Fibroblast of skin of back (primary cell): Measurements from ENCODE around the gene HIC1.

Experiments used
- DNase-seq: peaks from one replicate; pipeline ENCODE4 v3.0.0-alpha.2; 2013

The HIC1 gene

GRCh38 chr17:2025622-2026309 lies 29.1 kb upstream of the HIC1 start:
- DNase-seq = peak; percentile 61

GRCh38 chr17:2027528-2028233 lies 27.2 kb upstream of the HIC1 start:
- no peak for DNase-seq

- no peak for DNase-seq
These were observed 26.7 kb upstream of the HIC1 start for GRCh38 chr17:2028234-2028614.

- DNase-seq = no peak
These were observed 26.2 kb upstream of the HIC1 start for GRCh38 chr17:2028737-2029136.

- peak; percentile 93 for DNase-seq
These were observed 24.8 kb upstream of the HIC1 start, which contains the start of gene DPH1 for GRCh38 chr17:2029911-2030778. Gene DPH1, plus strand, starts transcription at chr17:2030153. Its CDS starts 17 bp downstream, at chr17:2030170.

- no peak for DNase-seq
These were observed 24.1 kb upstream of the HIC1 start for GRCh38 chr17:2030779-2031163.

- DNase-seq = no peak
These were observed 21.8 kb upstream of the HIC1 start for GRCh38 chr17:2033153-2033552.

GRCh38 chr17:2034157-2034556 lies 20.7 kb upstream of the HIC1 start:
- peak; percentile 60 for DNase-seq

GRCh38 chr17:2034806-2035540 lies 19.9 kb upstream of the HIC1 start:
- DNase-seq = peak; percentile 91

- DNase-seq = no peak
These were observed 19.1 kb upstream of the HIC1 start for GRCh38 chr17:2035541-2036488.

GRCh38 chr17:2037155-2037554 lies 17.7 kb upstream of the HIC1 start:
- no peak for DNase-seq

- DNase-seq = no peak
These were observed 14.6 kb upstream of the HIC1 start for GRCh38 chr17:2040219-2040827.

GRCh38 chr17:2040942-2041560 lies 13.9 kb upstream of the HIC1 start:
- no peak for DNase-seq

GRCh38 chr17:2041561-2042389 lies 13.1 kb upstream of the HIC1 start, which contains the start of gene OVCA2:
Gene OVCA2, plus strand, starts transcription at chr17:2042022. Its CDS starts 26 bp downstream, at chr17:2042048.
- peak; percentile 93 for DNase-seq

- DNase-seq = peak; percentile 54
These were observed 12.5 kb upstream of the HIC1 start for GRCh38 chr17:2042390-2042847.

- DNase-seq = no peak
These were observed 12.0 kb upstream of the HIC1 start for GRCh38 chr17:2042933-2043332.

GRCh38 chr17:2043785-2044184 lies 11.1 kb upstream of the HIC1 start:
- peak; percentile 79 for DNase-seq

GRCh38 chr17:2044263-2044894 lies 10.5 kb upstream of the HIC1 start:
- DNase-seq = no peak

- DNase-seq = no peak
These were observed 7.3 kb upstream of the HIC1 start for GRCh38 chr17:2047590-2047989.
